ENCODE data around the gene ASF1A. TPM values are rescaled to one million over a fixed set of nuclear protein-coding genes. Genes with fewer than 3 reads are reported as not detected.

The ASF1A gene
- total and polyA plus RNA-seq, 7 experiments from 2014 or later, result 16.5 to 63.9 (median 48.5) TPM

DNA sequence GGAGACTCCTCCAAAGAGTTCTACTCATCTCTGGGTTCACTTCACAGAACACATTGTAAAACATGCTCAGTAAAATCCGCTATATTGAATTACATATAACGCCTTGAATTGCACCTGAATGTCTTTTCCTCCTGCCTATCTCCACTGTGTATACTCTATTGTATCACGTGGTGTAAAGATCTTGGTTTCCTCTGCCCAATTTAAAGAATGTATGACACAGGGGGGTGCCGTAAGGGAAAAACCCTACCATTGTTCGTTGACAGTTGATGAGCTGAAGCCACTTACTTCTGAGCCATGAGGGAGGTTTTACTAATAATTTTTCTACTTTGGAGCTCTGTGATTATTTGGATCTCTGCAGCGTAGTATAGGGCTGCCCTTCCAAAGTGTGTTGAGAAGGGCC lies 6.0 kb downstream of the ASF1A start:
- Mint-ChIP-seq H3K27ac (peak overlapping the region; percentile 3 to 80 (median 48)), H3K4me3 (peak overlapping the region; percentile 5 to 69 (median 54)), H3K4me1 (peaks cover 46 to 90% (median 85%) of the 10 kb centered on the region in 7 donors), H3K9me3 (peaks cover 0 to 2% (median 0%) of the 10 kb centered on the region in 11 donors), H3K27me3 (no peaks in the 10 kb centered on the region), H3K36me3 (peaks cover 3 to 45% (median 30%) of the 10 kb centered on the region in 5 donors)
- Histone ChIP-seq H3K27ac (ENCODE audit: low read depth, low read length) (no peak overlapping the region), H3K9me3 (ENCODE audit: control insufficient read depth in 2 of 3, low read length in 3 of 3) (no peaks in the 10 kb centered on the region), H3K4me1 (ENCODE audit: control insufficient read depth in 2 of 2, insufficient read depth in 2 of 2, low read length in 2 of 2) (peaks cover 48 to 53% of the 10 kb centered on the region in 2 donors), H3K27me3 (ENCODE audit: control insufficient read depth in 2 of 2, insufficient read depth in 2 of 2, low read length in 2 of 2) (no peaks in the 10 kb centered on the region), H3K4me3 (ENCODE audit: low read length) (no peak overlapping the region), H3K36me3 (ENCODE audit: control insufficient read depth in 2 of 3, insufficient read depth in 3 of 3, low read length in 3 of 3) (peaks cover 4 to 12% (median 7%) of the 10 kb centered on the region in 3 experiments)
- CTCF ChIA-PET, result interaction anchor here (1.1 kb wide), 2 partner anchors 191 to 334 kb away, joined by 3 to 5 read pairs; no protein-coding TSS in a partner anchor
- POLR2A ChIA-PET, result interaction anchor here (1.2 kb wide), 1 partner anchor 9 kb away, joined by 3 read pairs; no protein-coding TSS in a partner anchor
- intact Hi-C loops (cut with micrococcal nuclease), result loop anchor here in 1 of 2 donors (2.0 to 10.0 kb wide), 3 partner anchors 17 to 565 kb away; no protein-coding TSS in a partner anchor
- peak; percentile 45 for ATAC-seq
- peak in 1 of 9 donors; percentile 10 for DNase-seq

DNA sequence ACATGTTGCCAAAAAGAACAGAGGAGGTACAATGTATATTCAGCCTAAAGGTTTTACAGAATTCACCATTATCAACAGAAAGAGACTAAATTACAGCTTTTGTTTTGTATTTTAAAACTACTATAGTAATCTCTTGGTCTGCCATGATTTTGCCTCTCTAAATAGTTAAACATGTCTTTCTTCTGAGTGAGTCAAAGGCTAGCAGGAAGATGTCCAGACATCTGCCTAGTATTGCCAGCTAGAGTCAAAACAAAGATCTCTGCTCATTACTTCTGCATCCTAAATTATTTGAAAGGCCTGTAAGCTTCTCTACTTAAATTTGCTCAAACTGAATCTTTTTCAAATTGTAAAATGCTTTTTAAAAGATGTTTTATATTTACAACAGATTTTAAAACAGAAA lies 8.8 kb downstream of the ASF1A start:
- ChIA-PET POLR2A (interaction anchor here (0.6 to 0.7 kb wide), 2 partner anchors 20 to 141 kb away, joined by 3 to 7 read pairs; no protein-coding TSS in a partner anchor), CTCF (no interaction called here)

DNA sequence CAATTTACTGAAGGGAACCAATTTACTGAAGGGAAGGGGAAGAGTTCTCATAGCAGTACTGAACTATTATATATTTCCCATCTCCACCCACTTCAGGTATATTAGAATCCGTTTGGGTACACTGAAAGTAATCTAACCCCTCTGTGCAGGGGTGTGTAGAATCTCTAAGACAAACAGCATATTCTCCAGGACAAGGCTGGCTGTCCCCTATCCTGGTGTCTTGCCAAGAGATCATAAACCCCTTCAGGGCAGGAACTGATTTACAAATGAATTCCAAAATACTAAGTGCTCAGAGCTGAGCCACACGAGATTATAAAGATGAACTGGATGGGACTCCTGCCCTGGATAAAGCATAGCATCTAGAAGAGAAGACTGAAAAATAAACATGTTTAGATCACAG lies 9.2 kb downstream of the ASF1A start:
- intact Hi-C loops (cut with micrococcal nuclease), result no loop called here
- no peaks in the 10 kb centered on the region for H3K27me3 ChIP-seq (ENCODE audit: control insufficient read depth in 2 of 2, insufficient read depth in 2 of 2, low read length in 2 of 2)
- H3K9me3 ChIP-seq (ENCODE audit: control insufficient read depth in 2 of 3, low read length in 3 of 3), result no peaks in the 10 kb centered on the region
- no peaks in the 10 kb centered on the region for H3K27me3 Mint-ChIP-seq
- DNase-seq, result no peak
- ChIA-PET POLR2A (interaction anchor here (0.6 kb wide), 1 partner anchor 12 kb away, joined by 3 read pairs; no protein-coding TSS in a partner anchor), CTCF (no interaction called here)
- peaks cover 7 to 31% (median 16%) of the 10 kb centered on the region in 3 experiments for H3K36me3 ChIP-seq (ENCODE audit: control insufficient read depth in 2 of 3, insufficient read depth in 3 of 3, low read length in 3 of 3)
- H3K27ac ChIP-seq (ENCODE audit: low read depth, low read length), result peak overlapping the region; percentile 23
- peaks cover 0 to 2% (median 0%) of the 10 kb centered on the region in 11 donors for H3K9me3 Mint-ChIP-seq
- peaks cover 33 to 37% of the 10 kb centered on the region in 2 donors for H3K4me1 ChIP-seq (ENCODE audit: control insufficient read depth in 2 of 2, insufficient read depth in 2 of 2, low read length in 2 of 2)
- H3K36me3 Mint-ChIP-seq, result peaks cover 3 to 65% (median 47%) of the 10 kb centered on the region in 5 donors
- ATAC-seq, result no peak
- H3K4me1 Mint-ChIP-seq, result peaks cover 43 to 96% (median 86%) of the 10 kb centered on the region in 7 donors
- H3K4me3 ChIP-seq (ENCODE audit: low read length), result no peak overlapping the region
- peak overlapping the region in 4 of 10 donors; percentile 13 to 63 (median 21) for H3K4me3 Mint-ChIP-seq
- H3K27ac Mint-ChIP-seq, result peak overlapping the region in 8 of 9 donors; percentile 1 to 81 (median 72)

More for the DNA sequence above, 8.8 kb downstream of the ASF1A start:
- peaks cover 33 to 39% of the 10 kb centered on the region in 2 donors for H3K4me1 ChIP-seq (ENCODE audit: control insufficient read depth in 2 of 2, insufficient read depth in 2 of 2, low read length in 2 of 2)
- H3K27ac Mint-ChIP-seq, result peak overlapping the region; percentile 1 to 81 (median 52)
- peaks cover 3 to 65% (median 45%) of the 10 kb centered on the region in 5 donors for H3K36me3 Mint-ChIP-seq
- H3K27me3 ChIP-seq (ENCODE audit: control insufficient read depth in 2 of 2, insufficient read depth in 2 of 2, low read length in 2 of 2), result no peaks in the 10 kb centered on the region
- intact Hi-C loops (cut with micrococcal nuclease), result loop anchor here in 1 of 2 donors (1.0 kb wide), 1 partner anchor 8 kb away; the partner anchor contains the start of gene ASF1A
- H3K9me3 ChIP-seq (ENCODE audit: control insufficient read depth in 2 of 3, low read length in 3 of 3), result no peaks in the 10 kb centered on the region
- H3K36me3 ChIP-seq (ENCODE audit: control insufficient read depth in 2 of 3, insufficient read depth in 3 of 3, low read length in 3 of 3), result peaks cover 7 to 27% (median 12%) of the 10 kb centered on the region in 3 experiments
- peak overlapping the region; percentile 23 for H3K27ac ChIP-seq (ENCODE audit: low read depth, low read length)
- peaks cover 0 to 2% (median 0%) of the 10 kb centered on the region in 11 donors for H3K9me3 Mint-ChIP-seq
- DNase-seq (no peak), ATAC-seq (no peak)
- H3K4me1 Mint-ChIP-seq, result peaks cover 43 to 96% (median 90%) of the 10 kb centered on the region in 7 donors
- peak overlapping the region in 5 of 10 donors; percentile 13 to 63 (median 24) for H3K4me3 Mint-ChIP-seq
- no peak overlapping the region for H3K4me3 ChIP-seq (ENCODE audit: low read length)
- no peaks in the 10 kb centered on the region for H3K27me3 Mint-ChIP-seq

DNA sequence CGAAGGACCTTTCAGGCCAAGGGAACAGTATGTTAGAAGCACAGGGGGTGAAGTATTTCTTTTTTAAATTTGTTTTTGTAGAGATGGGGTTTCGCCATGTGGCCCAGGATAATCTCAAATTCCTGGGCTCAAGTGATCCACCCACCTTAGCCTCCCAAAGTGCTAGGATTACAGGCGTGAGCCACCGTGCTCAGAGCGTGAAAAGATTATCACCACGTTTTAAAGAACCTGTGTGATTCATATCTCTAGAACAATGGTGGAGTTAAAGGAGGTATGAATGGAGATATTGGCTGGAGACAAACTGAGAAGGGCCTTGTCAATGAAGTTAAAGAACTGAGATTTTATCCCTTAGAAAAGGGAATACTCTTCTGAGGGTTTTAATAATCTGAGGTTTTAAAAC lies 9.7 kb downstream of the ASF1A start:
- peak overlapping the region in 1 of 10 donors; percentile 63 for H3K4me3 Mint-ChIP-seq
- DNase-seq (no peak), ATAC-seq (no peak)
- peak overlapping the region in 8 of 9 donors; percentile 6 to 81 (median 60) for H3K27ac Mint-ChIP-seq
- Histone ChIP-seq H3K9me3 (ENCODE audit: control insufficient read depth in 2 of 3, low read length in 3 of 3) (no peaks in the 10 kb centered on the region), H3K27ac (ENCODE audit: low read depth, low read length) (no peak overlapping the region), H3K4me3 (ENCODE audit: low read length) (no peak overlapping the region), H3K4me1 (ENCODE audit: control insufficient read depth in 2 of 2, insufficient read depth in 2 of 2, low read length in 2 of 2) (peaks cover 33 to 37% of the 10 kb centered on the region in 2 donors), H3K27me3 (ENCODE audit: control insufficient read depth in 2 of 2, insufficient read depth in 2 of 2, low read length in 2 of 2) (no peaks in the 10 kb centered on the region), H3K36me3 (ENCODE audit: control insufficient read depth in 2 of 3, insufficient read depth in 3 of 3, low read length in 3 of 3) (peaks cover 7 to 37% (median 22%) of the 10 kb centered on the region in 3 experiments)
- H3K36me3 Mint-ChIP-seq, result peaks cover 3 to 64% (median 45%) of the 10 kb centered on the region in 5 donors
- no peaks in the 10 kb centered on the region for H3K27me3 Mint-ChIP-seq
- intact Hi-C loops (cut with micrococcal nuclease), result no loop called here
- peaks cover 0 to 2% (median 0%) of the 10 kb centered on the region in 11 donors for H3K9me3 Mint-ChIP-seq
- ChIA-PET CTCF (no interaction called here), POLR2A (interaction anchor here (0.6 to 1.2 kb wide), 5 partner anchors 9 to 246 kb away, joined by 3 to 4 read pairs (median 3); no protein-coding TSS in a partner anchor)
- peaks cover 41 to 93% (median 82%) of the 10 kb centered on the region in 7 donors for H3K4me1 Mint-ChIP-seq

DNA sequence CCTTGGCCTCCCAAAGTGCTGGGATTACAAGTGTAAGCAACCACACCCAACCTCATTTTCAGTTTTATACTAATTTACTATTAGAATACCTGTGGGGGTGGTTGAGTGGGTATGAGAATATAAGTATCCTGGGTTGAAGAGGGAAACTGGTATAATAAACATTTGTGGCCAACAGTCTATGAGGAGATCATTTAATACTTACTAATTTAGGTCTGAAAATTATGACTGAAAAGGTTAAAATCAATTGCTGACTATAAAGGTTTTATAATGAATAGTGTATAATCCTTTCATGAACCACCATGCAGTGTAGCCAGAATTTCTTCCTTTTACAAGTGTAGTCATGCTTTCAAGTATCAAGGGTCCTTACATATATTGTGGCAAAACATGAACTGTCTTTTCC lies 11.1 kb downstream of the ASF1A start:
- no peak for DNase-seq
- Histone ChIP-seq H3K27me3 (ENCODE audit: control insufficient read depth in 2 of 2, insufficient read depth in 2 of 2, low read length in 2 of 2) (no peaks in the 10 kb centered on the region), H3K27ac (ENCODE audit: low read depth, low read length) (no peak overlapping the region), H3K4me1 (ENCODE audit: control insufficient read depth in 2 of 2, insufficient read depth in 2 of 2, low read length in 2 of 2) (peaks cover 21 to 24% of the 10 kb centered on the region in 2 donors), H3K36me3 (ENCODE audit: control insufficient read depth in 2 of 3, insufficient read depth in 3 of 3, low read length in 3 of 3) (peaks cover 11 to 49% (median 25%) of the 10 kb centered on the region in 3 experiments), H3K4me3 (ENCODE audit: low read length) (no peak overlapping the region), H3K9me3 (ENCODE audit: control insufficient read depth in 2 of 3, low read length in 3 of 3) (no peaks in the 10 kb centered on the region)
- peaks cover 0 to 2% (median 0%) of the 10 kb centered on the region in 11 donors for H3K9me3 Mint-ChIP-seq
- peaks cover 3 to 62% (median 38%) of the 10 kb centered on the region in 5 donors for H3K36me3 Mint-ChIP-seq
- H3K27ac Mint-ChIP-seq, result peak overlapping the region in 3 of 9 donors; percentile 25 to 81 (median 58)
- H3K4me3 Mint-ChIP-seq, result no peak overlapping the region
- CTCF ChIA-PET, result interaction anchor here (0.7 kb wide), 1 partner anchor 9 kb away, joined by 3 read pairs; no protein-coding TSS in a partner anchor
- intact Hi-C loops (cut with micrococcal nuclease), result no loop called here
- POLR2A ChIA-PET, result interaction anchor here (1.0 kb wide), 1 partner anchor 14 kb away, joined by 3 read pairs; no protein-coding TSS in a partner anchor
- peaks cover 28 to 79% (median 68%) of the 10 kb centered on the region in 7 donors for H3K4me1 Mint-ChIP-seq
- H3K27me3 Mint-ChIP-seq, result no peaks in the 10 kb centered on the region
- ATAC-seq, result no peak

DNA sequence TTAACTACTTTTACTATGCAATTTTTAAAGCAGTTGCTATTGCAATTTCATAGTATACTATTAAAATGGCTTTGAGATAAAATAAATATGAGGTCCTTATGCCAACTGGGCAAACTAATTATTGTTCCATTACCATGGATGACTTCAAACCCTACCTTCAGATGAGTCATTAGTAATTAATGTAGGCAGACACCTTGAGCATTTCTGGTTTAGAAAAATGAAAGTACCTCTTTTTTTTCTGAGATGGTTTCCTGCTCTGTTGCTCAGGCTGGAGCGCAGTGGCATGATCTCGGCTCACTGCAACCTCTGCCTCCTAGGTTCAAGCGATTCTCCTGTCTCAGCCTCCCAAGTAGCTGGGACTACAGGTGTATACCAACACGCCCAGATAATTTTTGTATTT lies 11.9 kb downstream of the ASF1A start:
- intact Hi-C loops (cut with micrococcal nuclease), result loop anchor here in 1 of 2 donors (2.0 kb wide), 1 partner anchor 15 kb away; no protein-coding TSS in a partner anchor

More for the DNA sequence above, 11.9 kb downstream of the ASF1A start:
- Histone ChIP-seq H3K4me3 (ENCODE audit: low read length) (no peak overlapping the region), H3K27me3 (ENCODE audit: control insufficient read depth in 2 of 2, insufficient read depth in 2 of 2, low read length in 2 of 2) (no peaks in the 10 kb centered on the region), H3K9me3 (ENCODE audit: control insufficient read depth in 2 of 3, low read length in 3 of 3) (no peaks in the 10 kb centered on the region), H3K4me1 (ENCODE audit: control insufficient read depth in 2 of 2, insufficient read depth in 2 of 2, low read length in 2 of 2) (peaks cover 13 to 16% of the 10 kb centered on the region in 2 donors), H3K36me3 (ENCODE audit: control insufficient read depth in 2 of 3, insufficient read depth in 3 of 3, low read length in 3 of 3) (peaks cover 11 to 51% (median 29%) of the 10 kb centered on the region in 3 experiments), H3K27ac (ENCODE audit: low read depth, low read length) (no peak overlapping the region)
- Mint-ChIP-seq H3K4me1 (peaks cover 20 to 78% (median 60%) of the 10 kb centered on the region in 7 donors), H3K4me3 (no peak overlapping the region), H3K36me3 (peaks cover 3 to 69% (median 39%) of the 10 kb centered on the region in 5 donors), H3K27ac (peak overlapping the region; percentile 2 to 81 (median 46)), H3K9me3 (peaks cover 0 to 2% (median 0%) of the 10 kb centered on the region in 11 donors), H3K27me3 (no peaks in the 10 kb centered on the region)
- ATAC-seq (no peak), DNase-seq (no peak)
- POLR2A ChIA-PET, result interaction anchor here (1.0 kb wide), 1 partner anchor 14 kb away, joined by 3 read pairs; no protein-coding TSS in a partner anchor
- CTCF ChIA-PET, result no interaction called here

Measured in naive thymus-derived CD4-positive, alpha-beta T cell (primary cell).